NCI-H2107 treated with DMSO at 0.1 percent for 48 hours (cell line): ENCODE data around the gene OPN4.
"Not testable (repeated sequence)": the region's sequence is repeated elsewhere in the genome, so short reads cannot be mapped to it uniquely, and the experiment has no call there.

Experiments used
- DNase-seq: peaks from one replicate; lab custom pipeline; 2025; ENCODE audit not compliant: unreplicated experiment; lab: John Stamatoyannopoulos, UW

The OPN4 gene

GRCh38 chr10:86654411-86655172 lies at the start of gene OPN4:
TSS of gene OPN4 (plus strand) at chr10:86654547. CDS start at chr10:86654784, 237 bp downstream.
- DNase-seq: no peak

- no peak for DNase-seq
These were observed 46.7 kb upstream of the OPN4 start for GRCh38 chr10:86607674-86608073.

GRCh38 chr10:86609920-86610319 lies 44.4 kb upstream of the OPN4 start:
- DNase-seq: no peak

GRCh38 chr10:86611386-86611785 lies 43.0 kb upstream of the OPN4 start:
- DNase-seq: no peak

GRCh38 chr10:86613096-86613495 lies 41.3 kb upstream of the OPN4 start:
- DNase-seq: no peak

GRCh38 chr10:86613905-86614304 lies 40.4 kb upstream of the OPN4 start:
- DNase-seq: no peak

GRCh38 chr10:86614853-86615252 lies 39.5 kb upstream of the OPN4 start:
- no peak for DNase-seq

- DNase-seq: not testable (repeated sequence)
These were observed 37.1 kb upstream of the OPN4 start for GRCh38 chr10:86617278-86617677.

GRCh38 chr10:86628311-86628710 lies 26.0 kb upstream of the OPN4 start:
- DNase-seq: no peak

- no peak for DNase-seq
These were observed 24.3 kb upstream of the OPN4 start for GRCh38 chr10:86630079-86630478.

- no peak for DNase-seq
These were observed 22.1 kb upstream of the OPN4 start for GRCh38 chr10:86632009-86632800.

GRCh38 chr10:86632951-86633350 lies 21.4 kb upstream of the OPN4 start:
- no peak for DNase-seq

- no peak for DNase-seq
These were observed 18.9 kb upstream of the OPN4 start for GRCh38 chr10:86635402-86635801.

GRCh38 chr10:86636311-86636710 lies 18.0 kb upstream of the OPN4 start:
- DNase-seq: no peak

GRCh38 chr10:86642021-86642420 lies 12.3 kb upstream of the OPN4 start:
- DNase-seq: no peak

- DNase-seq: no peak
These were observed 11.8 kb upstream of the OPN4 start for GRCh38 chr10:86642499-86642898.

- DNase-seq: no peak
These were observed 10.1 kb upstream of the OPN4 start for GRCh38 chr10:86644152-86644793.

- no peak for DNase-seq
These were observed 9.4 kb upstream of the OPN4 start for GRCh38 chr10:86644794-86645445.

- DNase-seq: not testable (repeated sequence)
These were observed 8.7 kb upstream of the OPN4 start for GRCh38 chr10:86645621-86646165.

GRCh38 chr10:86646532-86646931 lies 7.8 kb upstream of the OPN4 start:
- DNase-seq: no peak

- no peak for DNase-seq
These were observed 7.4 kb upstream of the OPN4 start for GRCh38 chr10:86646933-86647332.
